Measurements from ENCODE around the gene CEACAM20. TPM values are rescaled to one million over a fixed set of nuclear protein-coding genes. Genes with fewer than 3 reads are reported as not detected.
"Not testable (repeated sequence)": the region's sequence is repeated elsewhere in the genome, so short reads cannot be mapped to it uniquely, and the experiment has no call there.

CEACAM20 gene
- total RNA-seq, 1 donor from 2014 or later, result not detected

- DNase-seq (ENCODE audit: low read depth, low spot score), result no peak
Observed at GRCh38 chr19:44549507-44549906, 20.0 kb upstream of the CEACAM20 start.

GRCh38 chr19:44548736-44549135 lies 19.3 kb upstream of the CEACAM20 start:
- no peak for DNase-seq (ENCODE audit: low read depth, low spot score)

GRCh38 chr19:44544031-44544430 lies 14.6 kb upstream of the CEACAM20 start:
- DNase-seq (ENCODE audit: low read depth, low spot score), result no peak

- no peak for DNase-seq (ENCODE audit: low read depth, low spot score)
Observed at GRCh38 chr19:44542671-44543070, 13.2 kb upstream of the CEACAM20 start.

GRCh38 chr19:44540736-44541135 lies 11.3 kb upstream of the CEACAM20 start:
- DNase-seq (ENCODE audit: low read depth, low spot score), result no peak

GRCh38 chr19:44539991-44540390 lies 10.5 kb upstream of the CEACAM20 start:
- no peak for DNase-seq (ENCODE audit: low read depth, low spot score)

- DNase-seq (ENCODE audit: low read depth, low spot score), result no peak
Observed at GRCh38 chr19:44539236-44539826, 9.9 kb upstream of the CEACAM20 start.

- DNase-seq (ENCODE audit: low read depth, low spot score), result not testable (repeated sequence)
Observed at GRCh38 chr19:44535361-44535760, 5.9 kb upstream of the CEACAM20 start.

GRCh38 chr19:44532819-44533218 lies 3.3 kb upstream of the CEACAM20 start:
- no peak for DNase-seq (ENCODE audit: low read depth, low spot score)

- peak; percentile 36 for DNase-seq (ENCODE audit: low read depth, low spot score)
Observed at GRCh38 chr19:44530777-44531176, 1.3 kb upstream of the CEACAM20 start.

GRCh38 chr19:44527554-44527953 lies 1.9 kb downstream of the CEACAM20 start:
- DNase-seq (ENCODE audit: low read depth, low spot score), result no peak

- DNase-seq (ENCODE audit: low read depth, low spot score), result no peak
Observed at GRCh38 chr19:44525721-44526430, 3.6 kb downstream of the CEACAM20 start.

GRCh38 chr19:44521370-44521769 lies 8.1 kb downstream of the CEACAM20 start:
- no peak for DNase-seq (ENCODE audit: low read depth, low spot score)

GRCh38 chr19:44517146-44517545 lies 12.3 kb downstream of the CEACAM20 start:
- DNase-seq (ENCODE audit: low read depth, low spot score), result no peak

- DNase-seq (ENCODE audit: low read depth, low spot score), result no peak
Observed at GRCh38 chr19:44515907-44516306, 13.6 kb downstream of the CEACAM20 start.

GRCh38 chr19:44515031-44515430 lies 14.4 kb downstream of the CEACAM20 start:
- DNase-seq (ENCODE audit: low read depth, low spot score), result no peak

- DNase-seq (ENCODE audit: low read depth, low spot score), result no peak
Observed at GRCh38 chr19:44512326-44513298, 16.9 kb downstream of the CEACAM20 start.

- no peak for DNase-seq (ENCODE audit: low read depth, low spot score)
Observed at GRCh38 chr19:44509478-44509877, 20.0 kb downstream of the CEACAM20 start.

GRCh38 chr19:44499962-44500949 lies 29.2 kb downstream of the CEACAM20 start, which contains the start of gene ZNF180:
Gene ZNF180 (minus strand): TSS chr19:44500522. CDS start chr19:44497334, 3,188 bp downstream.
- peak; percentile 71 for DNase-seq (ENCODE audit: low read depth, low spot score)

- DNase-seq (ENCODE audit: low read depth, low spot score), result no peak
Observed at GRCh38 chr19:44499559-44499958, 29.9 kb downstream of the CEACAM20 start.

- DNase-seq (ENCODE audit: low read depth, low spot score), result no peak
Observed at GRCh38 chr19:44498988-44499387, 30.5 kb downstream of the CEACAM20 start.

Measured in pulmonary artery endothelial cell (primary cell).